HPDE6-E6E7 (cell line): ENCODE results near the gene SRGAP3.

Experiments used
- DNase-seq: peaks from one replicate; pipeline ENCODE4 v3.0.0; 2011; ENCODE audit warnings: missing footprints; ENCODE audit errors: extremely low spot score

SRGAP3 gene

DNA sequence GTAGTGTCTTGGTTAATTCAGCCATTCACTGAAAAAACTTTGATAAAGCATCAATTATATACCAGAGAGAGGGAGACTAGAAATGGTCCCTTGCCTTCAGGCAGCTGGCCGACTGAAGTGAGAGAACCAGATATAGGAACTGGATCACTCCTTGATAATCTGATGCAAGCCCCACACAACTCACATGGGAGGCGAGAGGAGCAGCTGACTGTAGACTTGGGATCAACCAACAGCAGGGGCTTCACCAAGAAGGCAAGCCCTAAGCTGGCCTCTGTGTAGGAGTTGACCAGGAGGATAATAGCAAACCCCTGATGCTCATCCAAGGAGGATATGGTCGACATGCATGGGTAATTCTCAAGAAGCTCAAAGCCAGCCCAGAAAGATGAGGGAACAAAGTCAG, 133.1 kb downstream of the SRGAP3 start:
- no peak for DNase-seq

DNA sequence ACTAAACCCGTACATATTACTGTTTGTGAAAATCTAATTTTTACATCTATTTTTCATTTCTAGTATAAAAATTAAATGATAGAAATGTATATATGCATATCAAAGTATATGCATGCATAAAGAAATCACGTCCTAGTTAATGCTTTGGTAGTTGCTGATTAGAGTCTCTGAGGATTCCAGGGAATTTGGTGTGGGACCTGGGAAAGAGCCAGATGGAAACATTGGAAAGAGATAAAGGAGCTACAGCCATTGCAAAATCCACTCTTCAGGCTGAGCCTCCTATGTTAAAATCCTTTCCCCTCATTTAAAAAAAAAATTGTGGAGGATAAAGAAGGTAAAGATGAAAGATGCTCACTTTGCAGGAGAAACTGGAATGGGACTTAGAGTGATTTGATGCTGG, 134.1 kb downstream of the SRGAP3 start:
- DNase-seq, result no peak

DNA sequence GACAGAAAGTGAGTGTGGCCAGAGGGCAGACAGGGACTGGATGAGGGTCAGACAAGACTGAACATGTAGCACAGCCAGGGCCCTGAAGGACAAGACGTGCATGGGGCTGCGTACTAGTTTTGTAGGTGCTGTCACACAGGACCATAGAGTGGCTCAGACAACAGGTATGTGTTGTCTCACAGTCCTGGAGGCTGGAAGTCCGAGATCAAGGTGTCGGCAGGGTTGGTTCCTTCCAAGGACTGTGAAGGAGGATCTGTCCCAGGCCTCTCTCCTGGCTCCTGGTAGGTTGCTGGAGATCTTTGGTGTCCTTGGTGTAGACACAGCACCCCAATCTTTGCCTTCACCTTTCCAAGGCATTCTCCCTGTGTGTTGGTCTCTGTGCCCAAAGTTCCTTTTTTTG, 136.4 kb downstream of the SRGAP3 start:
- DNase-seq, result no peak

DNA sequence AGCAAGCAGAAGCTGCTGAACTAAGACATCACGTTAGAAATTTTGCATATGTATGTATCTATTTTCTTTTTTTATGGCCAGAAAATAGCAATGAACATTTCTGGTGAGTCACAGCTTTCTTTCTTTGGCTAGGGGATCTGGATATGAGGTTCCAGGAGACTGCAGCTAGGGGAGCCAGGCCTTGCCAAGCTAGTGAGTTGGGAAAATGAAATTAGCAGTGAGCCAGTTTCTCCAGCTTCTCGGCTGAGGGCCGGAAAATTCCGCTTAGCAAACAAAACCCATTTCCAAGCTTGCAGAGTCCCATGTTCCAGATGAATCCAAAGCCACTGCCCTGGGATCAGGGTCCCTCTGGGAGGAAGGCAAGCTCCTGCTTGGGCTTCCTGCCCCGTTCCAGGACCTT, 137.6 kb downstream of the SRGAP3 start:
- DNase-seq, result no peak

DNA sequence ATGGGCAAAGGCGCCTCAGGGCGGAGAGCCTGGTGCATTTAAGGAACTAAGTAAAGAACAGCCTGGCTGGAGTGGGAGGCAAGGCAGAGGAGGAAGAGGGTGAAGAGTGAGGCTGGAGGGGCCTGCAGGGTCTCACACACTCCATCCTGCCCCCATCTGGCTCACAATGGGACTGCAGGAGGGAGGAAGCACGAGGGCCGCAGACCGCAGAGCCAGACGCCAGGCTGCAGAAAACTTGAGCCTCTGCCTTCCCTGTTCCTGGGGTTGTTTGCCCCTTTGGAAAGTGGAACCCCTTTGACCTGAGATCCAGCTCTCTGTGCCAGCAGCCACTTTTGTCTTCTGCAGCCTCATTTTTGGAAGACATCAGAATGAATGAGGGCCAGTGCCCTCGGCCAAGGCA, 138.0 kb downstream of the SRGAP3 start:
- DNase-seq, result no peak

DNA sequence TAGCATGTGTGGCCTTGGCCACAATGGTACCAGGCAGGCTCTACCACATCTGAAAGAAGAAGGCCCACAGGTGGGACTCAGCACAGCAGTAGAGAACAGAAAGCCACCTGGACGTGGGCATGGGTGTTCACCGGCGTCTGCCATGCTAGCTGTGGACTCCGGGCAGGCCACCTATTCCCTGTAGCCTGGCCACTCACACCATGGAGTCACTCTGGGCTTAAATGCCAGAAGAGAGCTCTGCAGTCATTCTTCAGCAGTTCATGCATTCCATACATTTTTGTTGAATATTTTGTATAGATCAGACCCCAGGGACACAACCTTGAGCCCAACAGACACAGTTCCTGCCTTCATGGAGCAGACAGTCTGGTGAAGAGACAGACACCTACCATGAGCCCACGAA, 138.6 kb downstream of the SRGAP3 start:
- DNase-seq, result no peak

DNA sequence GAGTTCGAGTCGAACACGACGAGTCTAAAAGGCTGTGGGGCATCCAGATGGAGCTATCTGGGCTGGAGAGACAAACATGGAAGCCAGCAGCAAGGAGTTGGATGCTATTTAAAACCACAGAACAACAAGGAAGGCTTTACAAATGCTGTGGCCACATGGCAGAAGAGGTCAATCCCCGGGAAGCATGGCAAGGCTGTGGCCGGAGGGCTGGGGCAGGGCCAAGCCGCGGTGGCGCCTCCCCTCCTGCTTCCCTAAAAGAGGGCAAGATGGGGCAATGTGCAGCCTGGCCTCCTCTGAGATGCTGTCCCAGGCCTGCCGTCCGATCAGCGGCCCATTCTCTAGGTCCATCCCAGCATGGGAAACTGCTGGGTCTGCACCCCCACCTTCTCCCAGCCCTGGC, 139.1 kb downstream of the SRGAP3 start:
- DNase-seq, result no peak

DNA sequence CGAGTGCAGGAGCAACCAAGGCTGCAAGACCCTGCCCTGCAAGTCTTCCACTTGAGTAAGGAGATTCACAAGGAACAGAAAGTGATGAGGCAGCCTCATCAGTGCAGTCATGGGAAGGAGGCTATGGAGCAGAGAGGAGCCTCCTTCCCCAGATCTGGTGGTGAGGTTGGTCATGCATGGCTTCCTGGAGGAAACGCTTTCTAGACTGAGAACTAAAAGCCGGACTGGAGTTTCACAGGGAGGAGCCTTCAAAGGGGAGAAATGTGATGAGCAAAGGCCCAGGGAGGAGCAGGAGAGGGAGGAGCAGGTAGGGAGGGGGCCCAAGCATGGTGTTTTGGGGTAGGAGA, 139.9 kb downstream of the SRGAP3 start:
- no peak for DNase-seq

DNA sequence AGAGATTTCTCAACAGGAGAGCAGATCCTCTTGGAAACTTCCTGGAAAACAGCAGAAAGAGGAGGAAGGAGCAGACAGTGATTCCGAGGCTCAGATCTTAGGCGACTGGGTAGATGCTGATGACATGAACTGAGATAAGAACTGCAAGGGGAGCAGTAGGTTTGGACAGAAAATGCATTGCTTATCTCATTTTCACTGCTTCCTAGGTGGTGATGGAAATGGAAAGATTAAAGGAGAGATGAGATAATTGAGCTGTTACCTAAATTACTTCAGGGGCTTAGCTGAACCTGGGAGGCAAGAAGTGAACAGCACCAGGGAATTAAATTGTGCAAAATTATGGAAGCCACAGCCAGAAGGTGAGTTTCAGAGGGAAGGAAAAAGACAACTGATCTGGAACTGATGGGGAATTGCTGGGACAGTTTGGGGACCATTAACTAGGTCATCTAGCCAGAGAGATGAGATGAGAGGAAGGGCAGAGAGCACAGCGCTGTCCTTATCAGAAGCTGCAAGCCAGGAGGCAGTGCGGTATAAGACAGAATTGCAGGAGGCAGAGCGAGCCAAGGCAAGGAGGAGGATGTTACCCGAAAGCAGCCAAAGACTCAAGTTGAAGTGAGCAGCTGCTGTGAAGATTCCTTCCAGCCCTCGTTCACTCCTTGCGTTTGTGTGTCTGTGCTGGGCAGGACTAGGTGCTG, 140.4 kb downstream of the SRGAP3 start:
- no peak for DNase-seq

DNA sequence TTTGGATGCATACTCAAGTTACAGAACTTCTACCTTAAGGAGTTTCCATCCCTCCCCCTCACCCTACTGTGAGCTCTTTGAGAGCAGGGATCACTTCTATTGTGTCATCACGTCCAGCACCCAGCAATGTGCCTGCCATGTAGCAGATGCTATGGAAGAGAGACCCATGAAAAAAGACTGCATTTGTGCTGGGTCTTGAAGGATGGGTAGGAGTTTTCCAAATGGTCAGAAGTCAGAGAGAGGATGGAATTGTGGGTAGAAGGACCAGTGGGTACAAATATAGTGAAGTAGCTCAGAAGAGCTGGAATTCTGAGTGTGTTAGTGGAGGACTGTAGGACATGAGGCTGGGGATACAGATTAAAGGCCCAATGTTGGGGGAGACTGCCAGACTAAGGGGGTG, 141.7 kb downstream of the SRGAP3 start:
- DNase-seq, result no peak

DNA sequence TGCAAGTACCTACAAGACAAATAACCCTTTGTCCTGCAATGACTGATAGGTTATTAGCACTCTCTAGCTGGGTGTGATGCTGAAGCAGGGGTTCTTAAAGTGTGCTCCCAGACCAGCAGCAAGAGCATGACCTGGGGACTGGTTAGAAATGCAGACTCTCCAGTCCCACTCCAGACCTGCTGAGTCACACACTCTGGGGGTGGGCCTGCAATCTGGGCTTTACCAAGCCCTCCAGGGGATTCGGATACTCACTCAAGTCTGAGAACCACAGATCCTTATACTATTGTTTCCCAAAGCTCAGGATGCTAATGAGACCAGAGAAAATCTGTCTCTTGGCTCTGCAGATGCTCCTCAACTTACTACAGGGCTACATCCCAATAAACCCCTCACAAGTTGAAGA, 144.0 kb downstream of the SRGAP3 start:
- no peak for DNase-seq

DNA sequence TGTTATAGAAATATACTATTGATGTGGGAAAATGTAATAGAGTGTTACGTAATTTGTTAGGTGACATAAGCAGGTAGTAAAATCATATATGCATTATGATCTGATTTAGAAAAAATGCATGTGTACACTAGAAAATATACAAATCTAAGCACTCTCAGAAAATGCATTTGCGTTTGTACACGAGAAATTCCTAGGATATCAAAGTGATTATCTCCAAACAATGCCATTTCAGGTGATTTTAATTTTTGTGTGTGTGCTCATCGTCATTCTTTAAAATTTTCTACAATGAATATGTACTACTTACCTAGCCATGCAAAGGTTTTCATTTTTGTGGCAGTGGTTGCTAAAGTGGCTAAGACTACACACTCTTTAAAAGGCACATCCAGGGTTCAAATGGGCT, 145.3 kb downstream of the SRGAP3 start:
- DNase-seq, result no peak

DNA sequence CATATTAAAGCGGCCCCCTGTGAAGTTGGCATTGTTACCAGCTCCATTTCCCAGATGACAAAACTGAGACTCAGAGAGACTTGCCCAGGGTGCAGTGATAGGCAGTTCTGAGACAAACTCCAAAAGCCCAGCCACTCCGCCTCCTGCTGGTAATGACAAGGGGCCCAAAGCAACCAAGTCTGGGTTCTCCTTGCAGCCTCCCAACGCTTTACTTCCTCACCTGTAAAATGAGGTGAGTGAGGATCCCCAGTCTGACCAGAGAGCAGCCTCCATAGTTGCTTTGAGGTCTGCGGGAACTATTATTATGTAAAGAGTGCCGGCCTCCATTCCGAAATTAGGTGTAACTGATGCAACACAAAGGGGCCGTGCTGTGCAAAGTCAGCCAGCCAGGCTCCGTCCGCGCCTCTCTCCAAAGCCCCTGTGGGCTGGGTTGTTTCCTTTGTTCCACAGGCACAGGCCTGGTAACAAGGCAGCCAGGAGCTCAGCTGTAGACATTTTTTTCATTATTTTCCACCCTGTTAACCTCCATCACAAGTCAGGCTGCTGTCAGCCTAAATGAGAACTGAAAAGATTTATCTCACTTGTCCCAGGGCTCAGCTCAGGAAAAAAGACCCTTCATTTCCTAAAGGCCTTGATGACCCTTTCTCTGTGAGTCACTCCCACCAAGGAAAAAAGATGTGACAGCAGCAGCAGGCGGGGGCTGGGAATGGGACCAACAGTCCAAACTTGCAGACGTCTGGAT, 147.0 kb downstream of the SRGAP3 start:
- DNase-seq, result no peak

DNA sequence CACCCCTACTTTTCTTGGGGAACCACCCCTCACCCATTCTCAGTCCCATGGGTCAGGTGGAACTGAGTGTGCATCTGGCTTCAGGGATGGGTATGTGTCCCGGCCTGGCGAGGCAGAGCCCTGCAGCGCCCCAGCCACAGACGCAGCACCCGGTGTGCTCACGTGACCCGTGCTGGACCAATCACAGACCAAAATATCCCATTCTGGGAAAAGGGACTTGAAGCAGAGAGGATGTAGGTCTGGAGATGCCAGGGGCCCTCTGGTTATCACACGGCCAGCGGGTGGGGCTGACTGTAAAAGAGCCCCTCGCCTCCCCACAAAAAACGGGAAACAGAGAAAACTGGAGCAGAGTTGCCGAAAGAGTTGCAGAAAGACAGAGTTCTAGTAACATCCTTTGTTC, 148.2 kb downstream of the SRGAP3 start:
- no peak for DNase-seq

DNA sequence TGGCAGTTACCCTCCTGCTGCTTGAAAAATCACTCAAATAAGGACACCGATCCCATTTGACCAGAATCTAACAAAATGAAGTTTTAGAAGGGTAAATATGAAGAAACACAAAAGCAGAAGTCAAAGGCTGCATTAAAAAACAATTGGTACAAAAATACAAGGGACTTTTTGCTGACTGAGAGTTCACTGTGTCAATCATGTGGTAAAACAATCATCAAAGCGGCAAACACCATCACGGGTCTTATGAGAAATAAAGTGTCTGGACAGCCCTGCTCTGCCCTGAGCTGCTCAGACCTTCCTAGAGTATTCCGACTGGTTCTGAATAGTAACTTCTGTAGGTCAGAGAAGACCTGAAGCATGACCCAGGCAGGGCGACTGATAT, 148.9 kb downstream of the SRGAP3 start:
- DNase-seq, result no peak

DNA sequence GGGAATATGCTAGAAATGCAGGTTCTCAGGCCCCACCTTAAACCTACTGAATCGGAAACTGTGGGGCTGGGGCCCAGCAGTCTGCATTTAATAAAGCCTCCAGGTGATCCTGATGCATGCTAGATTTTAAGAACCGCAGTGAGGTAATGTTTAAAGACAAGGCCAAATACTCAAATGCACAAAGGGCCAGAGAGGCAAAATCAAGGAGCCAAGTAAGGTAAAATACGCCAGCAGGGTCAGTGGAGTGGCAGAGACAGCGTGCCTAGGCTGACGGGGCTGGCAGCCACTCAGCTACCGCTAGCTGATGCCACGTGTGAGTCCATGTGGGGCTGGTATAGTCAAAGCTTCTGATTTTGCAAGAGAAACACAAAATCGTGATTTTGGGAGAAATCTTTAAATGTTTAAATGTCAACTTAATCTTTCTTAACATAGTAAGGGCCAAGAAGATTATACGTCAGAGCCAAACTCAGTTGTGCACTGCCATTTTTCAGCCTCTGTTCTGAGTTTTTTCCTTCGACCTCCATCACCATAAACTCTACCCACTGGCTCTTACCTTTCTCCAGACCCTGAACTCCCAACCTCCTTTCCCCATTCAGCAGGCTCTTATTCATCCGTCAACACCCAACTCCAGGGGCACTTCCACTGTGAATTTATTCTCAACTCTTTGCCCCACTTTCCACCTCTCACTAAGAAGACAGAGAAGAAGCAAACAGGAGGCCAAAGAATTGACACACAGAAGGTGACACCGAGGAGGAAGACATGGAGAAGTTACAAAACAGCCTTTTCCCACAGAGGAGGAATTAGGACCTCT, 149.5 kb downstream of the SRGAP3 start:
- DNase-seq, result no peak

DNA sequence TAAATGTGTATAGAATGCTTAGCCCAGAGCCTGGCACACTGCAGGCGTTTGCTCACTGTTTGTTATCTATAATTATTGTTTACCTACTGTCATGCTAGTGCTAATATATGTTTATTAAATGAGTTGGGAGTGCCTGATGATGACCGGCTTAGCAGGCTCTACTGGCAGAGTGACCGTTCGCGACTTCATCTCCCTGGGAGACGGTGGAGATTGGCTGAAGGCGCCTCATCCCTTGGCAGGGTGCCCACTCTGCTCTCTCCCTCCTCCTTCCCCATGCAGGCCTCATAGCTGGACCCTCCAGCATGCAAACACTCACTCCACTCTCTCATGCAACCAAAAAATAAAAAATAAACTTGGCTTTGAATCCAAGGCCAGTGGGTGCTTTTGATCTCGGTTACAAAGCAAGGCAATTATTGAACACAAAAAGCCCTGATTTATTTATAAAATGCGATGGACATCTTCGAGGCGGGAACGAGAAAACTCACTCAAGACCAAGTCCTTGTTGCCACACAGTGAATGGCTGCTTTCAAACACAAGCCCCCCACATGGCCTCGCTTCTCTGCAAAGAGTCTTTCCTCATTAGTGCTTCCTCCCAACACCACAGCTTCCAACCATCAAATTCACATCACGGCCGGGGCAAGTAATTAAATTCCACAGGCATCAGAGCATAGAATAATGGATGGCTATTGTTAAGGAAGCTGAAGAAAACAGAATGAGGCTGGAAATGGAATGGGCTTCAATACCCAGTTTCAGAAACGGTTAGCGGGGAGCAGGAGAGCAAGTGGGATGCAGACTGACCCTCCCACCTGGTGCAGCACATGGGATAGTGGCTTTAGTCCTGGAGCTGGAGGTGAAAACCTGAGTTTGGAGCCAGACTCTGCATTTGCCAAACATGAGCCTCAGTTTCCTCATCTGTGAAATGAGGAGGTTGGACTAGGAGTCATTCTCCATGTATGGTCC, 150.4 kb downstream of the SRGAP3 start:
- no peak for DNase-seq

DNA sequence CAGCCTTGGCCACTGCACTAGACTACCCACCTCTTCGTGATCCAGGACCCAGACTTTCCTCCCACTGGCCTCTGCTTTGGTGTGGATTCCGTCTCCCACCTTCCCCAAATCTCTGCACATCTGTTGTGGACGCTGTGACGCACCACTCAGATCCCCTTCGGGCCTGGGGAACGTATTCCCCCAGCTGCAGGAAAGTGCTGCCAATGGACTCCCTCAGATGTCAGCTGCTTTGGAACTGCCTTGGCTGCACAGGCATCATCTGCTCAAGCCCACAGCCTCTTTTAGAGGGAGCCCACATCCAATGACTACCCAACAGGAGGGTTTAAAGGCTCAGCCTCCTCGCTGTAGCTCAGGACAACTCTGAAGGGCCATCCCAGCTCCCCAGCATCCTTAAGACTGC, 152.0 kb downstream of the SRGAP3 start:
- DNase-seq, result no peak

DNA sequence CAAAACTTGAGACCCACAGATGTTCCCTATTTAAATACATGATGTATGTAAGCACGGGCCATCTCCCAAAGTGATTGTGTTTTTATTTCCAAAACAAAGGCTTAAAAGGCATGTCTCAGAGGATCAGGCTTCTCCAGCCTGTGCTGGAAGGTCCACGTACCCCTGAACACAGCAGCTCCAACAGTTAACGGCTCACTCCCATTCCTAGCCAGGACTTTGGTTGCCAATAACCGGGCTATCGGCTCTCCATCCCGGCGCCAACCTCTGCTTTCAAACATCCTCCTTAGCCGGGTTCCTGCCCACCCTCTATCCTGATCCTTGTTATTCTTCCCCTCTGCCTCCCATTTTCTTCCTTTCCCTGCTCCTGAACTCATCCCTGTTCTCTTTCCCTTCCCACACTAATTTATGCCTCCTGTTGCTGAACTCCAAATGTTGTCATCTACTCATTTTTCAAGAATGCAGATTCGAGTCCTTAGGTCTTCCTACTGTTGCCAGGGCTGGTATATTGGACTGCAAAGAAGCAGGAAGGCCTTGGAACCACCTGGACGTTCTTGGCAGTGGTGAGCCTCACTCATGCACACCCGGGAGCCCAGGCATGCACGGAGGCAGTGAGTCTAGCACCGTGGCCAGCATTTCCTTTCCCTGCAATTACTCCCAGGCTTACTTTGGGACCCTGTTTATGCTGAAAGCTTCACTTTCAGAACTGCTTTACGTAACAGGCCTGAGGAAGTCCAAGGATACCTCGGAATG, 157.8 kb downstream of the SRGAP3 start:
- DNase-seq, result no peak

DNA sequence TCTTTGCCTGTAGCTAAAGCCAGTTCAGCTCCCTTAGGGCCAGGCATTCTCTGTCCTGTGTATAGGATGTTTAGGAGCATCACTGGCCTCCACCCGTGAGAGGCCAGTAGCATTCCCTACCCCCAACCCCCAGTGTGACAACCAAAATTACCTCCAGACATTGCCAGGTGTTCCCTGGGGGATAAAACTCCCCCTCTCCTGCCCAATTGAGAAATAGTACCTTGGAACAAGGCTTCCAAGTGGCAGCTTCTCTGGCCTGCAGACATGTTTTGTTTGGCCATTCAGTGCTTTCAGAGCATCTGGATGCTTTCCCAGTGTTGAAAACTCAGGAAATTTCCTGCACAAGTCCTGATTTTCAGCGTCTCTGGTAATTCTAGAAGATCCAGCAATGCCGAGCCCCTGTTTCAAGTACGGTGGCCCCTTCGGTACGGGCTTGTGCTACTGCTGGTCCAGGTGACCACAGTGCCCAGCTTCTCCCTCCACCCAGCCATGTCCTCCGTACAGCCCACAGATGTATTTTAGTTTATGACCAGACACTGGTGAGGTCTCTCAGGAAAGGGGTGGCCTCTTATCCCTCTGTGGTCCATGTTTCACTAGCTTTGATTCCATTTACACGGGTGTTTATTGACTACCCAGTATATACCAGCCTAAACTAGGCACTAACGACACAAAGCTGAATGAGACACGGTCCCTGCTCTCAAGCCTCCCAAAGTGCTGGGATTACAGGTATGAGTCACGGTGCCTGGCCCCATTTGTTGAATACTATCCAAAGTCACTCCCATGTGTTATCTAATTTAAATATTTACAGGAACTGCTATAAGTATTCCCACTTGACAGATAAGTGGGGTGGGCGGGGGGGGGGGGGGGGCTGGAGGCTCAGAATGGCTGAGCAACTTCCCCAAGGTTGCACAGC, 160.7 kb downstream of the SRGAP3 start:
- DNase-seq, result no peak
